HG03521 (cell line): ENCODE measurements around the gene ZNF778.
"Not testable (repeated sequence)": the region's sequence is repeated elsewhere in the genome, so short reads cannot be mapped to it uniquely, and the experiment has no call there.

Experiments used
- ATAC-seq: cut with Tn5 transposase; IDR thresholded peaks from one replicate; pipeline ENCODE4 v1.9.1; 2021; ENCODE audit warnings: mild to moderate bottlenecking, moderate library complexity; ENCODE audit not compliant: unreplicated experiment

Gene ZNF778

GRCh38 chr16:89210904-89211515 lies 6.5 kb upstream of the ZNF778 start:
- no peak for ATAC-seq

GRCh38 chr16:89216315-89217137 lies 977 bp upstream of the ZNF778 start:
- ATAC-seq, result no peak

GRCh38 chr16:89217138-89217387 lies 440 bp upstream of the ZNF778 start:
- no peak for ATAC-seq

GRCh38 chr16:89219365-89219764 lies 1.9 kb downstream of the ZNF778 start:
- no peak for ATAC-seq

GRCh38 chr16:89221604-89222003 lies 4.1 kb downstream of the ZNF778 start:
- ATAC-seq, result no peak

GRCh38 chr16:89222931-89223330 lies 5.4 kb downstream of the ZNF778 start:
- ATAC-seq, result no peak

GRCh38 chr16:89224665-89225064 lies 7.2 kb downstream of the ZNF778 start:
- ATAC-seq, result no peak

- ATAC-seq, result no peak
These were observed 12.8 kb downstream of the ZNF778 start for GRCh38 chr16:89230255-89230654.

- no peak for ATAC-seq
These were observed 14.6 kb downstream of the ZNF778 start for GRCh38 chr16:89232107-89232506.

- no peak for ATAC-seq
These were observed 16.4 kb downstream of the ZNF778 start for GRCh38 chr16:89233678-89234490.

- no peak for ATAC-seq
These were observed 20.2 kb downstream of the ZNF778 start for GRCh38 chr16:89237733-89238132.

GRCh38 chr16:89241187-89242007 lies 23.9 kb downstream of the ZNF778 start:
- ATAC-seq, result peak; percentile 61

GRCh38 chr16:89242795-89243200 lies 25.3 kb downstream of the ZNF778 start:
- ATAC-seq, result no peak

- no peak for ATAC-seq
These were observed 26.2 kb downstream of the ZNF778 start for GRCh38 chr16:89243664-89244063.

- not testable (repeated sequence) for ATAC-seq
These were observed 26.8 kb downstream of the ZNF778 start for GRCh38 chr16:89244264-89244663.

- ATAC-seq, result no peak
These were observed 27.3 kb downstream of the ZNF778 start for GRCh38 chr16:89244754-89245153.

- ATAC-seq, result no peak
These were observed 28.9 kb downstream of the ZNF778 start for GRCh38 chr16:89246383-89246902.

- peak; percentile 68 for ATAC-seq
These were observed 29.6 kb downstream of the ZNF778 start for GRCh38 chr16:89246903-89247733.

GRCh38 chr16:89247734-89248075 lies 30.2 kb downstream of the ZNF778 start:
- ATAC-seq, result not testable (repeated sequence)
